Adrenal gland (tissue), 12 donors: ENCODE data around the gene SERTAD2. TPM values are rescaled to one million over a fixed set of nuclear protein-coding genes. Genes with fewer than 3 reads are reported as not detected.

Experiments
- DNase-seq, 7 donors: peaks; one replicate each; pipeline ENCODE4 v3.0.0-alpha.2; 2019 to 2020
- H3K27ac ChIP-seq, 5 donors: fragments of 200-600 bp; sonication (generic) in 4 of 5; 1 replicate in 3 of 5; 2 replicates in 2 of 5; pipeline versions ENCODE4 v1.5.1 to v1.8.0; 2016 to 2020; ENCODE audit warnings: mild to moderate bottlenecking in 1 of 5
- H3K27me3 ChIP-seq: fragments of 200-600 bp; 2 replicates; pipeline ENCODE4 v1.8.0; 2021
- H3K36me3 ChIP-seq, 2 donors: fragments of 200-600 bp; replicated peaks in 1 of 2; 1 replicate in 1 of 2; 2 replicates in 1 of 2; pipeline versions ENCODE4 v1.5.1 to v1.8.0; 2018 to 2022
- H3K4me1 ChIP-seq, 2 donors: fragments of 200-600 bp; replicated peaks in 1 of 2; 1 replicate in 1 of 2; 2 replicates in 1 of 2; pipeline versions ENCODE4 v1.5.1 to v1.8.0; 2018 to 2021
- H3K4me3 ChIP-seq, 4 donors: fragments of 200-600 bp; sonication (generic) in 3 of 4; one replicate each; pipeline ENCODE4 v1.5.1; 2016 to 2018
- H3K9me3 ChIP-seq, 3 donors: fragments of 200-600 bp; sonication (generic) in 1 of 3; replicated peaks in 1 of 3; 1 replicate in 2 of 3; 2 replicates in 1 of 3; pipeline versions ENCODE4 v1.5.1 to v1.8.0; 2016 to 2021
- POLR2A ChIP-seq, 2 donors: fragments of 450-650 bp; IDR thresholded peaks; one replicate each; pipeline ENCODE4 v1.6.1; 2017; ENCODE audit warnings: antibody characterized with exemption in 2 of 2, mild to moderate bottlenecking in 2 of 2, moderate library complexity in 1 of 2
- WGBS, 4 donors: extraction: QIAGEN DNeasy Blood & Tissue Kit in 2 of 4; methylation state at CpG; one replicate each; pipeline versions ENCODE4 v1.1.5 to v1.1.7; 2013 to 2017; 5-methylcytosine and 5-hydroxymethylcytosine counted together
- intact Hi-C, 2 donors: fragments of 100-400 bp; cut with DNase I; formaldehyde crosslinking; loops; one replicate each; pipeline versions ENCODE4 v1.14.1 to v1.15.0; 2022 to 2023
- polyA plus RNA-seq, 3 donors: library from polyadenylated mRNA; stranded (reverse); fragments of 200-250 nt in 2 of 3; fragments of 350-450 nt in 1 of 3; fragmentation: Illumina TruSeq in 1 of 3; extraction: RNeasy Lipid Tissue Mini Kit (QIAGEN cat#74804) in 1 of 3; gene quantifications; one replicate each; pipeline ENCODE4 v1.2.3, GENCODE V29; 2013 to 2014
- total RNA-seq, 9 donors: library from RNA; depleted of rRNA in 4 of 9; stranded (reverse); fragments of >200 nt in 4 of 9; fragments of 120-200 nt in 1 of 9; fragmentation: NEBNext Ultra II Directional in 1 of 9; extraction: Animal tissue kit (Norgen Biotek cat#: 25700) in 1 of 9; gene quantifications; one replicate each; pipeline versions ENCODE4 v1.1.0 to v1.2.4, GENCODE V29; 2013 to 2023
- TF ChIP-seq, protein P1 (sequence below), 6 experiments: fragments of 450-650 bp in 4 of 6; fragments of 200-600 bp in 2 of 6; sonication (generic) in 1 of 6; IDR thresholded peaks; 1 replicate in 5 of 6; 2 replicates in 1 of 6; pipeline versions ENCODE4 v1.5.1 to v1.8.0; 2016 to 2021; ENCODE audit warnings: antibody characterized with exemption in 6 of 6, mild to moderate bottlenecking in 2 of 6, moderate library complexity in 1 of 6
- donor health status: healthy with polysubstance abuse.
- donor health status: Bipolar disorder and iron deficiency.
- donor health status: DM: yes; HTN: yes; CAD: no.
- donor health status: DM: no; HTN: no; CAD: no.
- donor health status: DM: no; HTN: no; CAD: no.
- donor health status: DM: yes; HTN: yes; CAD: no.

Gene SERTAD2
- total and polyA plus RNA-seq, 12 donors = 5.1 to 18.3 (median 11.3) TPM

DNA sequence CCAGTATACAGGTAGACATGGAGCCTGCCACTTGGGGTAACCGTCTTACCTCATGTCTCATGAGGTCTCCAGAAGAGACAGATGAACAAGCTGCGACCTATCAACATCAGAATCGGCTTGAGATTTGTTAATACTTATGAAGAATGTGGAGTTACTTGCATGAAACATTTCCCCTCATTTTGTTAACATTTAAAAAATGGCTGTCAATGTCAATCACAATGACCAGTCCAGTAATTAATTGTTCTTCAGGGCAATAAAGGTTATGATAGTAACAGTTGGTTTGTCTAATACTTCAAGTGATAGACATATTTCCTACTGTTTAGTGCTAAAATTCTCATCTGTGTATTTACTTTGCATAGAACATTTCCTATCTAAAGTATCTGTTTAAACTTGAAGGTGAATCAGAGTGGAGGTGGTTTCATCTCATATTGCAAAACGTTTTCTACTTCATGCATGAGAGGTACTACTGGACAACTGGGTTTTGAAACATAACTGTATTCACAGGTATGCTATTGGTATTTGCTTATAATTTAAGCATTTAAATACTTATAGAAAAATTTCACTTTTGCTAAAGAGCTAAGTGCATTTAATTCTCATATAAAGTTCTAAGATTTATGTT, 15.1 kb downstream of the SERTAD2 start:
- Histone ChIP-seq H3K4me3 (no peak overlapping the region), H3K27me3 (no peaks in the 10 kb centered on the region), H3K36me3 (peaks cover 0 to 11% of the 10 kb centered on the region in 2 donors), H3K9me3 (no peaks in the 10 kb centered on the region), H3K4me1 (peaks cover 17 to 53% of the 10 kb centered on the region in 2 donors), H3K27ac (peak overlapping the region in 1 of 5 donors; percentile 24)
- intact Hi-C loops = no loop called here
- no peak for TF ChIP-seq POLR2A (IDR thresholded peaks at IDR 0.05)
- TF ChIP-seq, protein P1, sequence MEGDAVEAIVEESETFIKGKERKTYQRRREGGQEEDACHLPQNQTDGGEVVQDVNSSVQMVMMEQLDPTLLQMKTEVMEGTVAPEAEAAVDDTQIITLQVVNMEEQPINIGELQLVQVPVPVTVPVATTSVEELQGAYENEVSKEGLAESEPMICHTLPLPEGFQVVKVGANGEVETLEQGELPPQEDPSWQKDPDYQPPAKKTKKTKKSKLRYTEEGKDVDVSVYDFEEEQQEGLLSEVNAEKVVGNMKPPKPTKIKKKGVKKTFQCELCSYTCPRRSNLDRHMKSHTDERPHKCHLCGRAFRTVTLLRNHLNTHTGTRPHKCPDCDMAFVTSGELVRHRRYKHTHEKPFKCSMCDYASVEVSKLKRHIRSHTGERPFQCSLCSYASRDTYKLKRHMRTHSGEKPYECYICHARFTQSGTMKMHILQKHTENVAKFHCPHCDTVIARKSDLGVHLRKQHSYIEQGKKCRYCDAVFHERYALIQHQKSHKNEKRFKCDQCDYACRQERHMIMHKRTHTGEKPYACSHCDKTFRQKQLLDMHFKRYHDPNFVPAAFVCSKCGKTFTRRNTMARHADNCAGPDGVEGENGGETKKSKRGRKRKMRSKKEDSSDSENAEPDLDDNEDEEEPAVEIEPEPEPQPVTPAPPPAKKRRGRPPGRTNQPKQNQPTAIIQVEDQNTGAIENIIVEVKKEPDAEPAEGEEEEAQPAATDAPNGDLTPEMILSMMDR (IDR thresholded peaks at IDR 0.05) = no peak
- no peak for DNase-seq
- WGBS, 4 donors = 75 to 86% (median 79%) methylated on average over 4 of the region's 4 CpGs

DNA sequence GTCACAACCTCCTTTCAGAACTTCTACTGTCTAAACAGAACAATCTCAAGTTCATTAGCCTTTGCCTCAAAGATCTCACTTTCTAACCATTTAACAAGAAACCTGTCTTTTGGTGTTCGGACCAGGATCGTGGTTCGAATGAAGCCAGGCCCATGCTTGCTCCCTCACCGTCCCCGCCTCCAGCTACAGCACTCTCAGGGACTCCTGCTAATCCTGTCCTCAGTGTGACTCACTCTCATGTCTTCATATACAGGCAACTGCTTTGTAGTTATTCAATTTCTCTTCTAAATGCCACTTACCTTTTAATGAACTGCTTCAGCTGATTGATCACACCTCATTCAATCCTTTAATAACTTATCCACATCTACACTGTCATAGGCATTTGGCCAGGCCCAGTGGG, 15.8 kb downstream of the SERTAD2 start:
- Histone ChIP-seq H3K36me3 (peaks cover 0 to 11% of the 10 kb centered on the region in 2 donors), H3K27ac (peak overlapping the region in 2 of 5 donors; percentile 24 to 31), H3K27me3 (no peaks in the 10 kb centered on the region), H3K4me3 (no peak overlapping the region), H3K9me3 (no peaks in the 10 kb centered on the region), H3K4me1 (peaks cover 17 to 46% of the 10 kb centered on the region in 2 donors)
- no peak for TF ChIP-seq POLR2A (IDR thresholded peaks at IDR 0.05)
- TF ChIP-seq, protein P1 (IDR thresholded peaks at IDR 0.05) = no peak
- WGBS, 4 donors = 36 to 55% (median 49%) methylated on average over 5 of the region's 5 CpGs
- DNase-seq = peak in 4 of 7 donors; percentile 54 to 66 (median 60)
- intact Hi-C loops = no loop called here

DNA sequence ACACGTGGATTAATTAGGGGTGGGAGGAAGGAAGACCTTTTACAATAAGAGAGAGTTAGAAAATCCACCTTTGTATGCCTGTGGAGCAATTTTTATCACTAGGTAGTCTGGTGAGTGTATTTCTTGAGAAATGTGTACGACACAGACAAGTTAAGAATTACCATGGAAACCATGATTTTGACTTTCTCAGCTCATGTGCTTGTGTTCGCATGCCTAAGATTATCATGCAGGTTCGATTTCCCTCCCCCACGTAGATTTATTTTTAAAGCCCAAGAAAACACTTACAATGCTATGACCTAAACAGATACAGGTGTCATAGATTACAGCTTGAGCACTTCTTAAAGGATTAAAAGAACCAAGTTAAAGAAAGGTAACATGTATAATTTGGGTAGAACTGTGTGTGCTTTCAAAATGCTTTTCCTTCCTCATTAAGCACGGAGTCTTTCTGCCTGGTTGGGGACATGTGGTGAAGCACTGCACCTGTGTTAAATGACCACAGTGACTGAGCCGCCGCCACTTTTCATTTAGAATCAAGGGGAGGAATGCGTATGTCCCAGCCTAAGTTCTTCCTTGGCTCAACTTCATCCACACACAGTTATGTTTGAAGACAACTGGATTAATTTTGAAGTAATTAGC, 16.6 kb downstream of the SERTAD2 start:
- Histone ChIP-seq H3K9me3 (no peaks in the 10 kb centered on the region), H3K27ac (no peak overlapping the region), H3K4me1 (peaks cover 17 to 38% of the 10 kb centered on the region in 2 donors), H3K27me3 (no peaks in the 10 kb centered on the region), H3K36me3 (peaks cover 0 to 11% of the 10 kb centered on the region in 2 donors), H3K4me3 (no peak overlapping the region)
- intact Hi-C loops = no loop called here
- peak in 1 of 7 donors; percentile 41 for DNase-seq
- 73 to 78% (median 76%) methylated on average over 9 of the region's 9 CpGs for WGBS, 4 donors
- no peak for TF ChIP-seq POLR2A (IDR thresholded peaks at IDR 0.05)
- TF ChIP-seq, protein P1 (IDR thresholded peaks at IDR 0.05) = no peak

DNA sequence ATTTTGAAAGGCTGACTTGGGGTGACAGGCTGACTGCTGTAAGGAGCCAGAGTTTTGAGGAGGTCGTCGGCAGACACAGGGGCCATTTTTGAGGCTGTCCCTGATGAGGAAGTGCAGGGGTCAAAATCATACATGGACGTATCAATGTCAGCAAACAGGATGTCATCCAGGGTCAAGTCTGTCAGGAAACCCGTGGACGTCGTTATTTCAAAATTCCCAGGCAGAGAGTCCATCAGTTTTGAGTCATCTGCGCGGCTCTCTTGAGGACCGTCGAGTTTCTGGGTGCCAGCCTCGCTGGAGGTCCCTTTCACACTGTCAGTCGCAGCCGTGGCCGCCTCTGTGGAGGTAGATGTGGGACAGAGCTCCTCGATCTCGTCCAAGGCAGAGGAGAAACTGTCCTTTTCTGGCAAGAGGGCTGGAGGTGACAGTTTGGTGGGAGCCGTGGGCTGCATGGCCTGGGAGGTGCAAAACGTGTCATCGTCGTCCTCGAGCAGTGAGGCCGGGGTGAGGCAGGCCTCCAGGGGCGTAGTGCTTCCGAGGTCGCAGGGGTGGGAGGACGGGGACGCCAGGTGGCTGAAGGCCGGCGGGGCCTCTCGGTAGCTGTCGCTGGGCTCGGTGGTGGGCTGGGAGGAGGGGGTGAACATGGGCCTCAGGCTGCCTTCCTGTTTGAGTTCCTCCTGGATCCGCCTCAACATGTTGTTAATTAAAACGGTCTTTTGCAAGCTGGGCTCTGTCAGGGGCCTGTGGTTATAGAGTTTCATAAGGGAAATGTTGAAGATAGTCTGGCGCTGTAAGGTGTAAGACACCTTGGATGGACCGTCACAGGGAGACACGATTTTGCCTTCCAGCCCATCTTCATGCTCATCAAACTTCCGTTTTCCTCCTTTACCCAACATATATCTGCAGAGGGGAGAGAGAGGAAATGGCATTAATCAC, 17.5 kb downstream of the SERTAD2 start:
- intact Hi-C loops = no loop called here
- TF ChIP-seq POLR2A (IDR thresholded peaks at IDR 0.05) = no peak
- Histone ChIP-seq H3K36me3 (peaks cover 0 to 11% of the 10 kb centered on the region in 2 donors), H3K9me3 (no peaks in the 10 kb centered on the region), H3K27ac (no peak overlapping the region), H3K4me1 (peaks cover 10 to 29% of the 10 kb centered on the region in 2 donors), H3K4me3 (no peak overlapping the region), H3K27me3 (no peaks in the 10 kb centered on the region)
- DNase-seq = peak in 2 of 7 donors; percentile 11 to 47
- WGBS, 4 donors = 68 to 73% (median 71%) methylated on average over 36 to 38 of the region's 38 CpGs
